ENCODE data around the gene ISYNA1. TPM values are rescaled to one million over a fixed set of nuclear protein-coding genes. Genes with fewer than 3 reads are reported as not detected.

Gene ISYNA1
- total and polyA plus RNA-seq, 2 of the 13 experiments (the other 11 are each of a cell fraction or from before 2014, with no cell fraction given): 29.6 to 48.5 TPM

DNA sequence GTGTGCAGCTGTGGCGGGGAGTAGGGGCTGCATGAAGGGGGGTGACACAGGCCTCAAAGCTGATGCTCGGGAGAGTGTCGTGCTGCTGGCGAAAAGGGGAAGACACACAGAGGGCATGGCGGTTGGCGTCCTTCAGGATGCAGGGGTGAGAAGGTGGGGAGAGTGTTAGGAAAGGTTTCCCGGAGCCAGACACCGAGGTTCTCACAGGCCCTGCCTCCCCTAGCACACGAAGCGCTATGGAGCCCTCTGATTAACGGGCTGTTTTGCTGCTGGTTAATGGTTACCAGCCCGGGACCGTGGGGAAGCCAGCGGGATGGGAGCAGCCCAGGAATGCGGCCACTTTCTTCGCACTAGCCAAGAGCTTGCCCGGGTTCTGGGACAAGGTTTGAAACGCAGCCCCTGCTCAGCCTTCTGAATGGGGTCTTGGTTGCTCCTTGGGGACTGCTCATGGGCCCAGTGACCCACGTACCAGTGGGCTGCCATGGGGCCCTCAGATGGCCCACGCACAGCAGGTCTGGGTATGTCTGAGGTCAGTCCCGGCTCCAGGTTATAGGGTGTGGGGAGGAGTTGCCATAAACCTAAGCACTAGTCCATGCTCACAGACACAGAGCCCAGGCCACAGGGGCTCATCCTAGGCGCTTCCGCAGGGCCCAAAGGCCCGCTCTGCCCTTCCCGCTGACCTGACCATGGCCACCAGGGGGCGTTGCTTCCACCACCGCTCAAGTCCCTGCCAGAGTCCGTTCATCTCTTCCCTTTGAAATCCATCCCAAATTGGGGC, 31.3 kb upstream of the ISYNA1 start (continued):
- TF ChIP-seq ZNF749 (CRISPR knock-in tag; IDR thresholded peaks at IDR 0.05; ENCODE audit: borderline replicate concordance) (0 out of 2 replicates have a peak, but pooled peaks have one; percentile 31), ZBTB1 (CRISPR knock-in tag; IDR thresholded peaks at IDR 0.05; ENCODE audit: borderline replicate concordance) (no peak), ZFX (CRISPR knock-in tag; IDR thresholded peaks at IDR 0.05; ENCODE audit: low read depth) (peak; percentile 60), FOXO1 (CRISPR knock-in tag; IDR thresholded peaks at IDR 0.05) (no peak), KDM6A (CRISPR knock-in tag; IDR thresholded peaks at IDR 0.05; ENCODE audit: low read depth) (no peak), MYNN (CRISPR knock-in tag; IDR thresholded peaks at IDR 0.05; ENCODE audit: low read depth) (no peak), SAP130 (CRISPR knock-in tag; IDR thresholded peaks at IDR 0.05; ENCODE audit: low read depth) (peak; percentile 68), ZNF333 (CRISPR knock-in tag; IDR thresholded peaks at IDR 0.05; ENCODE audit: borderline replicate concordance) (peak; percentile 53; the same call in 1 of the 2 replicates)
- TF ChIP-seq, protein P1, sequence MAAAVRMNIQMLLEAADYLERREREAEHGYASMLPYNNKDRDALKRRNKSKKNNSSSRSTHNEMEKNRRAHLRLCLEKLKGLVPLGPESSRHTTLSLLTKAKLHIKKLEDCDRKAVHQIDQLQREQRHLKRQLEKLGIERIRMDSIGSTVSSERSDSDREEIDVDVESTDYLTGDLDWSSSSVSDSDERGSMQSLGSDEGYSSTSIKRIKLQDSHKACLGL (CRISPR knock-in tag; IDR thresholded peaks at IDR 0.05): no peak; the same call in 1 of the 2 replicates
- TF ChIP-seq, protein P2, sequence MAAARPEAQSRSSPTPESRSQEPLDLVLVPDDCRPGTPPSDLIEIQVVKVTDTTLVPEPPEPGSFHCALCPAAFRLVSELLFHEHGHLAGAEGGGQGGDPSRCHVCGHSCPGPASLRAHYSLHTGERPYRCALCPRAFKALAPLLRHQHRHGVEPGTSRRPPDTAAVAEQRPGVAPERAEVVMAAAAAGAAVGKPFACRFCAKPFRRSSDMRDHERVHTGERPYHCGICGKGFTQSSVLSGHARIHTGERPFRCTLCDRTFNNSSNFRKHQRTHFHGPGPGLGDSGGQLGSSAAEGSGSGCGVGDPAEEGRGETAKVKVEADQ (CRISPR knock-in tag; IDR thresholded peaks at IDR 0.05; ENCODE audit: borderline replicate concordance): peak; percentile 63; the same call in 1 of the 2 replicates

DNA sequence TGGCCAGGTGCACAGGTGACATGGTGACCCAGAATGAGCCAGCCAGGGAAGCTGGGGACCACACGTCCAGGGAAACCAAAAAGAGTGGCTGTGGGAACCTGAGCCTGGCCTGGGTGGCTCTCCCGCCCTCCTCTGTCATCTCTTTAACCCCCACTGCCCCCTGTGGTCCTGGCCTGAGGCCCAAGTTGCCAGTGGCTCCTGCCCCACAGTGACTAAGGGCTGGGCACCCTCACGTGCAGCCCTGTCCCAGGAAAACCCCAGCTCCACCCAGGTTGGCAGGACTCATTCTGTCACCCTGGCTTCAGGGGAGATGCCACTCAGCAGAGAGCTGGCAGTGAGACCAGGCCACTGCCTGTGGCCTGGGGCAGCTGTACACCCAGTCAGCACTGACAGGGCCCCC, 30.6 kb upstream of the ISYNA1 start:
- no peak overlapping the region for H2AFZ ChIP-seq (ENCODE audit: low read length)
- H3K4me2 ChIP-seq (ENCODE audit: low read depth, low read length): peak overlapping the region; percentile 88; the same call in 1 of the 2 replicates
- peak; percentile 1; the same call in 2 of the 3 replicates for ATAC-seq
- H3K9ac ChIP-seq (ENCODE audit: insufficient read depth, low read depth, low read length): no peak overlapping the region
- peak overlapping the region; percentile 45 for H3K27ac ChIP-seq (ENCODE audit: extremely low read length, insufficient read depth, low read length)
- no peak for DNase-seq (ENCODE audit: low spot score)
- POLR2A ChIA-PET: interaction anchor here (1.2 to 2.2 kb wide), 3 partner anchors 14 to 120 kb away, joined by 3 to 16 read pairs (median 9); partner anchors contain the start of genes REX1BD and UBA52
- H3K36me3 ChIP-seq (replicated peaks in 1 of 2; ENCODE audit: control insufficient read depth in 1 of 2, insufficient read depth in 2 of 2, low read length in 2 of 2): peaks cover 6 to 17% of the 10 kb centered on the region in 2 experiments; a peak in 3 of 5 replicates
- H3K4me1 ChIP-seq (ENCODE audit: insufficient read depth, low read length): peaks cover 71% of the 10 kb centered on the region
- H4K20me1 ChIP-seq (ENCODE audit: insufficient read depth, low read length): peaks cover 27% of the 10 kb centered on the region; the same call in 1 of the 2 replicates
- H3K4me3 ChIP-seq (replicated peaks in 1 of 3; ENCODE audit: insufficient read depth in 1 of 3, low read depth in 2 of 3, low read length in 3 of 3): peak overlapping the region in 1 of 3 experiments; percentile 65; a peak in 1 of 6 replicates
- CTCF ChIA-PET (ENCODE audit: low intra/inter-chr PET ratio, low total read pairs): interaction anchor here (1.1 to 1.5 kb wide), 2 partner anchors 20 to 119 kb away, joined by 3 read pairs; no protein-coding TSS in a partner anchor
- H3K9me3 ChIP-seq (ENCODE audit: low read length): no peaks in the 10 kb centered on the region
- 80% methylated on average over 1 of the region's 3 CpGs for WGBS (ENCODE audit: low lambda C conversion rate)
- FAIRE-seq: no peak
- H3K79me2 ChIP-seq (ENCODE audit: insufficient read depth, low read length): peaks cover 16% of the 10 kb centered on the region
- in situ Hi-C loops (cut with HindIII; ENCODE audit: extremely low pct_ligation_motif_present, low pct_unique_long_range_greater_than_20kb) (no loop called here), intact Hi-C loops (cut with micrococcal nuclease; ENCODE audit: unreplicated experiment) (loop anchor here (2.0 to 5.0 kb wide), 3 partner anchors 39 to 209 kb away; partner anchors contain the start of gene REX1BD)
- H3K27me3 ChIP-seq (ENCODE audit: control insufficient read depth in 1 of 2, insufficient read depth in 2 of 2, low read length in 2 of 2): no peaks in the 10 kb centered on the region
- no TSS peak for BruUV-seq (replicated peaks)
- TF ChIP-seq SPEN (CRISPR knock-in tag; IDR thresholded peaks at IDR 0.05; ENCODE audit: low read depth): 0 out of 2 replicates have a peak, but pooled peaks have one; percentile 9
- TF ChIP-seq KDM5B (CRISPR knock-in tag; IDR thresholded peaks at IDR 0.05; ENCODE audit: borderline replicate concordance): 0 out of 2 replicates have a peak, but pooled peaks have one; percentile 1
- TF ChIP-seq, protein P2 (CRISPR knock-in tag; IDR thresholded peaks at IDR 0.05; ENCODE audit: borderline replicate concordance): no peak
- TF ChIP-seq, protein P3, sequence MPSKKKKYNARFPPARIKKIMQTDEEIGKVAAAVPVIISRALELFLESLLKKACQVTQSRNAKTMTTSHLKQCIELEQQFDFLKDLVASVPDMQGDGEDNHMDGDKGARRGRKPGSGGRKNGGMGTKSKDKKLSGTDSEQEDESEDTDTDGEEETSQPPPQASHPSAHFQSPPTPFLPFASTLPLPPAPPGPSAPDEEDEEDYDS (CRISPR knock-in tag; IDR thresholded peaks at IDR 0.05): no peak
- no peak for TF ChIP-seq ZNF850 (CRISPR knock-in tag; conservative IDR thresholded peaks at IDR 0.05)
- TF ChIP-seq MBNL3 (CRISPR knock-in tag; conservative IDR thresholded peaks at IDR 0.05): no peak
- TF ChIP-seq ZMYM4 (CRISPR knock-in tag; IDR thresholded peaks at IDR 0.05): no peak
